ENCODE data around the gene CREB3L4.

The CREB3L4 gene

DNA sequence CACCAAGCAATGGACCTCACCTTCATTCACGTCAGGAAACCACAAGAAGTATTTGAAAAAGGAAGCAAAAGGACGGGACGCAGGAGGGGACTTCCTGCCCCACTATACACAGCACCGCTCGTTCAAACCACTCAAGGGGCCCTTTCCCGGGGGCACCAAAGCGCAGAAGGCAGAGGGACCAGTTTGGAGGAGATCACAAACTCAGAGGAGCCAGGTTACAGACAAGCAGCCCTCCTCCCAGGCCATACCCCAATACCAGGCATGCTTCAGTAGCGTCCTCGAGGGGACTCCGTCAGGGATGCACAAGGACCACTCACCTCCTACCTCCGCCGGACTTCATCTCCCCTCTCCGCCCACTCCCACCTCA lies 10.0 kb upstream of the CREB3L4 start:
- Mint-ChIP-seq H3K36me3 (ENCODE audit: insufficient read depth) (peaks cover 17% of the 10 kb centered on the region), H3K4me1 (peaks cover 61% of the 10 kb centered on the region), H3K9me3 (no peaks in the 10 kb centered on the region), H3K27ac (ENCODE audit: low read depth) (peak overlapping the region; percentile 78), H3K27me3 (no peaks in the 10 kb centered on the region), H3K4me3 (peak overlapping the region; percentile 94)
- DNase-seq (ENCODE audit: low spot score in 2 of 2) (no peak), ATAC-seq (replicated peaks; ENCODE audit: extremely low read depth, poor library complexity, severe bottlenecking) (peak; percentile 24)

- Mint-ChIP-seq H3K4me3 (peak within 1 kb of the TSS; percentile 94), H3K27ac (ENCODE audit: low read depth) (peak within 1 kb of the TSS; percentile 78), H3K27me3 (no peaks in the 10 kb centered on the region), H3K4me1 (peaks cover 63% of the 10 kb centered on the region), H3K9me3 (no peaks in the 10 kb centered on the region), H3K36me3 (ENCODE audit: insufficient read depth) (peaks cover 15% of the 10 kb centered on the region)
- DNase-seq (ENCODE audit: low spot score in 2 of 2) (peak; percentile 91 to 95), ATAC-seq (replicated peaks; ENCODE audit: extremely low read depth, poor library complexity, severe bottlenecking) (peak; percentile 94)
These were observed 9.4 kb upstream of the CREB3L4 start, which contains the start of gene CRTC2 for GRCh38 chr1:153958111-153958960. Gene CRTC2 (minus strand): TSS chr1:153958612. CDS start chr1:153958497, 115 bp downstream.

GRCh38 chr1:153958961-153959260 lies 8.8 kb upstream of the CREB3L4 start:
- Mint-ChIP-seq H3K27ac (ENCODE audit: low read depth) (peak overlapping the region; percentile 78), H3K9me3 (no peaks in the 10 kb centered on the region), H3K4me1 (peaks cover 63% of the 10 kb centered on the region), H3K27me3 (no peaks in the 10 kb centered on the region), H3K4me3 (peak overlapping the region; percentile 94), H3K36me3 (ENCODE audit: insufficient read depth) (peaks cover 13% of the 10 kb centered on the region)
- ATAC-seq (replicated peaks; ENCODE audit: extremely low read depth, poor library complexity, severe bottlenecking) = no peak
- no peak for DNase-seq (ENCODE audit: low spot score in 2 of 2)

- H3K9me3 Mint-ChIP-seq = no peaks in the 10 kb centered on the region
- H3K36me3 Mint-ChIP-seq (ENCODE audit: insufficient read depth) = peaks cover 9% of the 10 kb centered on the region
- peaks cover 62% of the 10 kb centered on the region for H3K4me1 Mint-ChIP-seq
- no peak overlapping the region for H3K27ac Mint-ChIP-seq (ENCODE audit: low read depth)
- H3K4me3 Mint-ChIP-seq = peak overlapping the region; percentile 94
- ATAC-seq (replicated peaks; ENCODE audit: extremely low read depth, poor library complexity, severe bottlenecking) (no peak), DNase-seq (ENCODE audit: low spot score in 2 of 2) (no peak)
- H3K27me3 Mint-ChIP-seq = no peaks in the 10 kb centered on the region
These were observed 8.2 kb upstream of the CREB3L4 start for GRCh38 chr1:153959454-153959853.

DNA sequence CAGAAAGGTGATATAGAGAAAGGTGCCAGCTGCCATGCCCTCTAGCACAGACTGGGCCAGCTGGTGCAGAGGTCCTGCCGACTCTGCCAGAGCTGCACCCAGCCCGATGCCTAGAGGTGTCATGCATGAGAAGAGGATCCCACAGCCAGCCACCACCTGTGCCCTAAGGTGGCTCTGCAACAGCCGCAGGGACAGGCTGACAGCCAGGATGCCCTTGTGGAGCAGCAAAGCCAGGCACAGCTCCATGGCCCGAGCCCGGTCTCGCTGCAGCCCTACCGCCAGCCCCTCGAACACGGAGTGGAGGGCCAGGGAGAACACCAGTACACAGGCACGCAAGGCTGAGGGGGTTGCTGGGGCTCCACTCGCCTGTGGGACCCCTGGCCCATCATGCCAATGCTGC lies 7.5 kb upstream of the CREB3L4 start:
- H3K27me3 Mint-ChIP-seq = no peaks in the 10 kb centered on the region
- ATAC-seq (replicated peaks; ENCODE audit: extremely low read depth, poor library complexity, severe bottlenecking) (no peak), DNase-seq (ENCODE audit: low spot score in 2 of 2) (no peak)
- no peak overlapping the region for H3K4me3 Mint-ChIP-seq
- no peak overlapping the region for H3K27ac Mint-ChIP-seq (ENCODE audit: low read depth)
- peaks cover 8% of the 10 kb centered on the region for H3K36me3 Mint-ChIP-seq (ENCODE audit: insufficient read depth)
- H3K4me1 Mint-ChIP-seq = peaks cover 61% of the 10 kb centered on the region
- H3K9me3 Mint-ChIP-seq = no peaks in the 10 kb centered on the region

- ATAC-seq (replicated peaks; ENCODE audit: extremely low read depth, poor library complexity, severe bottlenecking) = no peak
- peak overlapping the region; percentile 6 for H3K4me3 Mint-ChIP-seq
- no peak overlapping the region for H3K27ac Mint-ChIP-seq (ENCODE audit: low read depth)
- no peak for DNase-seq (ENCODE audit: low spot score in 2 of 2)
- H3K4me1 Mint-ChIP-seq = peaks cover 62% of the 10 kb centered on the region
- H3K9me3 Mint-ChIP-seq = no peaks in the 10 kb centered on the region
- peaks cover 8% of the 10 kb centered on the region for H3K36me3 Mint-ChIP-seq (ENCODE audit: insufficient read depth)
- H3K27me3 Mint-ChIP-seq = no peaks in the 10 kb centered on the region
These were observed 6.3 kb upstream of the CREB3L4 start for GRCh38 chr1:153961421-153961820.

- H3K36me3 Mint-ChIP-seq (ENCODE audit: insufficient read depth) = peaks cover 9% of the 10 kb centered on the region
- DNase-seq (ENCODE audit: low spot score in 2 of 2) (no peak), ATAC-seq (replicated peaks; ENCODE audit: extremely low read depth, poor library complexity, severe bottlenecking) (no peak)
- H3K4me3 Mint-ChIP-seq = peak overlapping the region; percentile 85
- H3K9me3 Mint-ChIP-seq = no peaks in the 10 kb centered on the region
- peak overlapping the region; percentile 93 for H3K27ac Mint-ChIP-seq (ENCODE audit: low read depth)
- peaks cover 61% of the 10 kb centered on the region for H3K4me1 Mint-ChIP-seq
- H3K27me3 Mint-ChIP-seq = no peaks in the 10 kb centered on the region
These were observed 5.3 kb upstream of the CREB3L4 start for GRCh38 chr1:153962088-153963029.

GRCh38 chr1:153963030-153963849 lies 4.5 kb upstream of the CREB3L4 start, which contains the start of gene SLC39A1:
Gene SLC39A1 (minus strand): TSS chr1:153963537. CDS start chr1:153962715, 822 bp downstream.
- Mint-ChIP-seq H3K4me1 (peaks cover 63% of the 10 kb centered on the region), H3K4me3 (peak within 1 kb of the TSS; percentile 85), H3K27me3 (no peaks in the 10 kb centered on the region), H3K27ac (ENCODE audit: low read depth) (peak within 1 kb of the TSS; percentile 93), H3K9me3 (no peaks in the 10 kb centered on the region), H3K36me3 (ENCODE audit: insufficient read depth) (peaks cover 13% of the 10 kb centered on the region)
- peak; percentile 83 to 87 for DNase-seq (ENCODE audit: low spot score in 2 of 2)
- peak; percentile 29 for ATAC-seq (replicated peaks; ENCODE audit: extremely low read depth, poor library complexity, severe bottlenecking)

DNA sequence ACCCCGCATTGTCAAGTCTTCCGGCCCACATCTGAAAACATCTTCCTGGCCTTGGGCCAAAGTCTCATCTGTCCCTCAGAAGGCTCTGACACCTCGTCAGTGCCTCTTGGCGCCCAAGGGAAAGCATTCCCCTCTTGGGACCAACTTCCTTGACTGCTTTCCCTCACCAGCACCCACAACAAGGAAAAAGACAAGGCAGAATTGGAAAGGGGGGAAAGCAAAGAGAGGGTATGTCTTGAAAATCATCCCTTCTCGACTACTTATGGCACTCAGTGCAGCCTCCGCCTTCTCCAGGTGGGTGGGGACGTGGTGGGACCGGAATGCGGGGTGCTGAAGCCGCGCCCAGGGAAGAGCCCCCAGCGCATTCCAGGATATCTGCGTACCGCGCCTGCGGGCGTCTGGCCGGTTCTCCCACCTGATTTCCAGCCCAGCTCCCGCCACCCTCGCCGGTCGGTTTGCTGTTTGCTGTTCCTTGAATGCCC lies 3.8 kb upstream of the CREB3L4 start:
- H3K36me3 Mint-ChIP-seq (ENCODE audit: insufficient read depth) = peaks cover 10% of the 10 kb centered on the region
- ATAC-seq (replicated peaks; ENCODE audit: extremely low read depth, poor library complexity, severe bottlenecking) = no peak
- no peaks in the 10 kb centered on the region for H3K9me3 Mint-ChIP-seq
- peak overlapping the region; percentile 93 for H3K27ac Mint-ChIP-seq (ENCODE audit: low read depth)
- H3K4me3 Mint-ChIP-seq = peak overlapping the region; percentile 85
- no peak for DNase-seq (ENCODE audit: low spot score in 2 of 2)
- peaks cover 58% of the 10 kb centered on the region for H3K4me1 Mint-ChIP-seq
- no peaks in the 10 kb centered on the region for H3K27me3 Mint-ChIP-seq

GRCh38 chr1:153968000-153968363 lies 280 bp downstream of the CREB3L4 start:
- ATAC-seq (replicated peaks; ENCODE audit: extremely low read depth, poor library complexity, severe bottlenecking) = no peak
- peaks cover 9% of the 10 kb centered on the region for H3K36me3 Mint-ChIP-seq (ENCODE audit: insufficient read depth)
- H3K4me3 Mint-ChIP-seq = peak overlapping the region; percentile 91
- peak overlapping the region; percentile 91 for H3K27ac Mint-ChIP-seq (ENCODE audit: low read depth)
- H3K27me3 Mint-ChIP-seq = no peaks in the 10 kb centered on the region
- DNase-seq (ENCODE audit: low spot score in 2 of 2) = no peak
- H3K4me1 Mint-ChIP-seq = peaks cover 40% of the 10 kb centered on the region
- no peaks in the 10 kb centered on the region for H3K9me3 Mint-ChIP-seq

DNA sequence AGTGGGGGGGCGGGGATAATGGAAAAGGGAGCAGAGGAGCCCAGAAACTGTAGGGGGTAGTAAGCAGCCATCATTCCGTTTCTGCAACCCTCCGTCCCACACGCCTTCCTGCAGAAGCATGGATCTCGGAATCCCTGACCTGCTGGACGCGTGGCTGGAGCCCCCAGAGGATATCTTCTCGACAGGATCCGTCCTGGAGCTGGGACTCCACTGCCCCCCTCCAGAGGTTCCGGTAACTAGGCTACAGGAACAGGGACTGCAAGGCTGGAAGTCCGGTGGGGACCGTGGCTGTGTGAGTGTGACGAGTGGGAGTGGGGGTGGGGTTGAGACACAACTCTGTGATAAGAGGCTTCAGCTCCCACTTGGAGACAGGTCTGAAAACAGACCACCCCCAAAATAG lies 706 bp downstream of the CREB3L4 start:
- no peak for ATAC-seq (replicated peaks; ENCODE audit: extremely low read depth, poor library complexity, severe bottlenecking)
- peaks cover 9% of the 10 kb centered on the region for H3K36me3 Mint-ChIP-seq (ENCODE audit: insufficient read depth)
- peaks cover 37% of the 10 kb centered on the region for H3K4me1 Mint-ChIP-seq
- H3K9me3 Mint-ChIP-seq = no peaks in the 10 kb centered on the region
- peak overlapping the region; percentile 91 for H3K4me3 Mint-ChIP-seq
- H3K27me3 Mint-ChIP-seq = no peaks in the 10 kb centered on the region
- H3K27ac Mint-ChIP-seq (ENCODE audit: low read depth) = no peak overlapping the region
- no peak for DNase-seq (ENCODE audit: low spot score in 2 of 2)

- Mint-ChIP-seq H3K36me3 (ENCODE audit: insufficient read depth) (peaks cover 11% of the 10 kb centered on the region), H3K4me1 (peaks cover 32% of the 10 kb centered on the region), H3K27me3 (no peaks in the 10 kb centered on the region), H3K4me3 (peak overlapping the region; percentile 12), H3K9me3 (no peaks in the 10 kb centered on the region), H3K27ac (ENCODE audit: low read depth) (no peak overlapping the region)
- ATAC-seq (replicated peaks; ENCODE audit: extremely low read depth, poor library complexity, severe bottlenecking) (no peak), DNase-seq (ENCODE audit: low spot score in 2 of 2) (no peak)
These were observed 1.3 kb downstream of the CREB3L4 start for GRCh38 chr1:153968972-153969371.

Data from central memory CD8-positive, alpha-beta T cell (primary cell).